NAMALWA (cell line): ENCODE measurements around the gene SCT.
"Not testable (repeated sequence)": the region's sequence is repeated elsewhere in the genome, so short reads cannot be mapped to it uniquely, and the experiment has no call there.

Source experiments
- DNase-seq: peaks from one replicate; pipeline ENCODE4 v3.0.0-alpha.2; 2015; ENCODE audit warnings: low spot score

The SCT gene, protein sequence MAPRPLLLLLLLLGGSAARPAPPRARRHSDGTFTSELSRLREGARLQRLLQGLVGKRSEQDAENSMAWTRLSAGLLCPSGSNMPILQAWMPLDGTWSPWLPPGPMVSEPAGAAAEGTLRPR

GRCh38 chr11:626475-627307 is at the start of gene SCT:
SCT (minus strand) TSS chr11:627181; CDS start chr11:627143, 38 bp downstream.
- DNase-seq, result no peak

DNA sequence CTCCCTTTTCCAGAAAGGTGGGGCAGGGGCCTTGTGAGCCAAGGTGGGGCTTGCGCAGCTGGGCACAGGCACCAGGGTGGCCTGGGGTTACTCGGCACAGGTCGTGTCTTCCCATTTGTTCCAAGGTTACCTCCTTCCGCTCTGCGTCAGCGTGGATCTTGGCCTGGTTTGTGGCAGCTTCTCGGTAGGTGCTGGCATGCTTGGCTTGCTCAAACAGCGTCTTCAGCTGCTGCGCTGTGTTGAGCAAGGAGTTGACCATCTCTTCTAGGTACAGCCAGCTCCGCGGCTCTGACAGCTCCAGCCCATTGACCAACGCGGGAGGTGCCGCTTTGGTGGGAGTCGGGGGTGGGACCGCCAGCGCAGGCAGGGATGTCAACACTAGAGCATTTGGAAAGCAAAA is 47.4 kb upstream of the SCT start:
- DNase-seq, result no peak

DNA sequence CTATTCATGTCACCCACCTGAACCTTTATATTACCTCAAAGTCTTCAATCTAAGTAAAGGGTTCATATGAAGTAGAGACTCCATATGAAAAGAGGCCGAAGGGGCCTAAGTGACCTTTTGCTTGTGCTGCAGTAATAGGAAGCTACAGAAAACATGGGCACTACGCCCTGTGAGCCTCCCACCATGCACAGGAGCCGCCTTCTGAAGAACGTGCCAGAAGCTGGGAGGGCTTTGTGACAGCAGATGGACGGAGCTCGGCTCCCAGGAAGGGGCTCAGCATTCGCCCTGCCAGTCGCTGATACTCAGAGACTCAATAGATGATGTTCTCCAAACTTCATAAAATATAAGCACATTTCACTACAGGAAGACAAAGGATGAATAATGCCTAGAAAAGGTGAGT is 46.9 kb upstream of the SCT start:
- no peak for DNase-seq

DNA sequence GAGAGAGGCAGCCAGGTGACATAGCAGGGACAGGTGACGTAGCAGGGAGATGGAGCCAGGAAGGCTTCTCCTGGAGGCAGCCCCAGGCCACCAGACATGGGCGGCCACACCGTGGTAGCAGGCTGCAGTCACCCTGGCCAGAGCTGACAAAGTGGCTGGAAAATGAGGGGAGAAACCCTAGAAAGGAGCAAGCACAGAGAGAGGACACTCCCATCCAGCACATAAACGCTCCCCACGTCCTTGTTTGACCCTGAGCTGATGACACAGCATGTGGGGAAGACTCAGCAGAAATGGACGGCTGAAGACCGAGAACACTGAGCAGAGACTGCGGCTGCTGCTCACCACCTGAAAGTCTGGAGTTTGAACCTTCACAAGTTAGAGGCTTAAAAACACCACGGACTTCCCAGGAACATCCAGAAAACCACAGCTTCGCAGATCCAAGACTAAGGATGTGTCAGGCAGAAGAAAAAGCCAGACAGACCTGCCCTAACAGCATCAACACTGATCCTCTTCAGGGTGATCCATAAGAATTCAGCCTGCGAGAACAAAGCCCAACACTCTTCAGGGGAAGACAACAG is 38.8 kb upstream of the SCT start:
- no peak for DNase-seq

DNA sequence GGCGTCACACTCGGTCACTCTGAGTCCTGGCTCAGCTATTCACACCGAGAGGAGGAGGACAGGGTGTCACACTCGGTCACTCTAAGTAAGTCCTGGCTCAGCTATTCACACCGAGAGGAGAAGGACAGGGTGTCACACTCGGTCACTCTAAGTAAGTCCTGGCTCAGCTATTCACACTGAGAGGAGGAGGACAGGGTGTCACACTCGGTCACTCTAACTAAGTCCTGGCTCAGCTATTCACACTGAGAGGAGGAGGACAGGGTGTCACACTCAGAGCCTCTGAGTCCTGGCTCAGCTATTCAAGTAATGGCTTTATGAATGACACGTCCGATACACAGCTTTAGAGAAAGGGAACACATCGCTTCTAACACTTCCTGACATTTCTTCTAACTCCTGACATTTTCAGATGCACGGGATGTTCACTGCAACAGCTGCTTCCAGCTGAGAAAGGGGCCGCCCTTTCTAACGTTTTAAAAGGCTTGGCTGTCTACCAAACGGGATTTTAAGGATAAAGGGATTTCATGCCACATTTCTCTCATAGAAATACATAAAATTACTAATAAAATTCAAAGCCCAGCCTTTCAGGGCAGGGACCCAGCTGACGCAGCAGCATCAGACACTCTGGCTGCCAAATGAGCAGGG is 38.2 kb upstream of the SCT start:
- DNase-seq, result no peak

- peak; percentile 58 for DNase-seq
These were observed 35.8 kb upstream of the SCT start for GRCh38 chr11:662689-663274.

DNA sequence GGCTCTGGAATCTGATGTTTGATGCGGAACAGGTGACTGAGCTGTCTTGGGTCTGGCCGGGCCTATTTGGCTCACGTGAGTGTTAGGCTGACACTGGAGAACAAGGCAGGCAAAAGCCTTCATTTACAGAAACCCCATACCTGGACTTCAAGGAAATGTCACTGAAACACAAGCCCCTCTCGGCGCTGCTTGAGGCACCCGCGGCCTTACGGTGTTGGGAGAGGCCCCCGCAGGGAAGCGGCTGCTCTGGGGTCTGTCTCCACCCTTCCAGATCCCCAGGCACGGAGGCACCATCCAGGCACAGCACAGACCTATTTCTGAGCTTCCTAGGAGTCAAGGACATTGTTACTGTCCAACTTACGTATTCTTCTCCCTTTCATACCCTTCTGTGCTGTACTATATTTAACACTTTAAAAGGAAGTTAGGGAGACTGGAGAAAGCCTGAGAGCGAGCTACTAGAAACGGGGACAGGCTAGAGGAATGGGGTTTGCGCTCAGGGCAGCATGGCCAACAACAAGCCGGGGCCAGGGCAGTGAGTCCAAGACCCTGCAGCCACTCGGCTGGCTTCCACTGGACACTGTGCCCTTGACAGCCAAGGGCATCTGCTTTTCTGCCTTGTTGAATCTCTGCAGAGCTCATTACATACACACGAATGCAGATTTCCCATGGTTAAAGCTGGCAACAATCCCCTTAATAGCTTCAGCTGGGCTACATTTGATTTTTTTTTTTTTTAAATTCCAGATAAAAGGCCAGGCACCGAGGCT is 33.9 kb upstream of the SCT start:
- no peak for DNase-seq

GRCh38 chr11:660281-660680 is 33.3 kb upstream of the SCT start:
- no peak for DNase-seq

GRCh38 chr11:659532-660085 is 32.6 kb upstream of the SCT start:
- no peak for DNase-seq

DNA sequence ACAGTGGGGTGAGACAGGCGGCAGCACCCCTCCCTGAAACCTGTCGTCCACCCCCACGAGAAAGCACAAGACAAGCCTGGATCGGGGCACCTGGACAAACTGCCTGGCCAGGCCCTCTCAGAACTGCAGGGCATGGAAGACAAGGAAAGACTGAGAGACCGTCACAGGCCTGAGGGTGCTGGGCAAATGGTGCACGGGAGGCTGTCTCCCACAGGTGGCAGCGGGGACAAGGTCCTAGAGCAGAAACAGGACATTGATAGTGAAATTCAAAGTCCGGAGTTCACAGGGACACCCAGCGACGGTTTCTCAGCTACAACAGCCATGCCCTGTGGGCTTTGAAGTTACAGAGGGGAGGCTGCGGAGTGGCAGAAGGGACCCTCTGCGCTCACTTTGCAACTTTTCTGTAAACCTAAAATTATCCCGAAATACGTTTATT is 30.7 kb upstream of the SCT start:
- no peak for DNase-seq

DNA sequence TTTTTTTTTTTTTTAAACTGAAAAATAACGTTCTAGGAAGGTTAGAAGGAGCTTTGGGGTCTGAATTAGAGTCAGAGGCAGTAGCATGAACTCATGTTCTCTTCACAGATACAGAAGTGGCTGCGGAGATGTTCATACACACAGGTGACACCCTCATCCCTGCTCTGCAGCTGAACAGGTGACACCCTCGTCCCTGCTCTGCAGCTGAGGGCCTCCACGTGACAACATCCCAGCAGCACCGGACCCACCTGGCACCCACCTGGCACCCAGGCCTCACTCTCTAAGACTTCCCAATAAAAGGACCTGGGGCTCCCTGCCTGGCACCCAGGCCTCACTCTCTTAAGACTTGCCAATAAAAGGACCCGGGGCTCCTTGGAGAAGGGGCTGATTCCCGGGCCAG is 29.9 kb upstream of the SCT start:
- DNase-seq, result no peak

DNA sequence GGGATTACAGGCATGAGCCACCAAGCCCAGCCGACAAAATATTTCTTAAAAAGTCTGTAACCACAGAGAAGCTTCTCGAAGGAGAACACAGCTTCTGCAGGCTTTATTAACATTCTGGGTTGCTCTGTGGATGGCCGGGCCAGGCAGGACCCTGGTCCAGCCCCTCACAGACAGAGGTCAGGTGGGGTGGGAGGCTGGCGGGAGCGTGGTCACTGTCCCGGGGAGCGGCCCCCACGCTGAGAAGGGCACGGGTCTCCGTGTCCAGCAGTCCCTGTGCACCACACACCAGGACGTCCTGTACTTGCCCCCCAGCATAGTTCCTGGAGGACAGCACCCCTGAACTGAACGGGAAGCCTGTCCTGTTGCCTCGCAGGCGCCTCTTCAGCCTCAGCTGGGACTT is 29.4 kb upstream of the SCT start:
- DNase-seq, result no peak

DNA sequence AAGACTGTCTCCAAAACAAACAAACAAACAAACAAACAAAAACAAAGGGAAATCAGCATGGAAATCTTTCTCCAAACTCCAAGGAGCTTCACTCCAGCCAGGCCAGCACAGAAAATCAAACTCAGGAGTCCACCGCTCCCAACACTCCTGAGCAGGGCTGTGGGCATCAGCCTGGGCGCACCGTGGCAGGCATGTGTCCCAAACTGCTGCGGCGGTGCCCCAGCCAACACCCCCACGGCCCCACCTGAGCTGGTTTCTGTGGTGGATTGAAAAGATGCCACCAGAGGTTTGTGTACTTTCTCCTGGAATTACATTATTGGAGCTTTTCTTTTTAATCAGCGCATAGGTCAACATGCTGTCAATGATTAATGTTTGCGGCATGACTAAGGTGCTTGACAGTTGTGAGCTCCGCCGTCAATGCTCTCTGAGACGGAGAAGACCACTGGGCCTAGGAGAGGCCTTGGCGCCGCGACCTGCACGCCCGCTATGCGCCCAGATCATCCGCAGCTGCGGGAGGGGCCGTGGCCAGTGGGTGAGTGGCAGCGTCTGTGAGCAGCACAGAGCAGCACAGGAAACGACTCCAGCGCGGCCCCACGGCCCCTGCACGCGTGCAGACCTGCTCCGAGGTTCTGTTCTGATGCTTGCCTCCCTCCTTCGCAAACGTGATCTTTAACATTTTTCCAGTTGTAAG is 28.2 kb upstream of the SCT start:
- DNase-seq, result no peak

- DNase-seq, result not testable (repeated sequence)
These were observed 27.5 kb upstream of the SCT start for GRCh38 chr11:654444-654843.

DNA sequence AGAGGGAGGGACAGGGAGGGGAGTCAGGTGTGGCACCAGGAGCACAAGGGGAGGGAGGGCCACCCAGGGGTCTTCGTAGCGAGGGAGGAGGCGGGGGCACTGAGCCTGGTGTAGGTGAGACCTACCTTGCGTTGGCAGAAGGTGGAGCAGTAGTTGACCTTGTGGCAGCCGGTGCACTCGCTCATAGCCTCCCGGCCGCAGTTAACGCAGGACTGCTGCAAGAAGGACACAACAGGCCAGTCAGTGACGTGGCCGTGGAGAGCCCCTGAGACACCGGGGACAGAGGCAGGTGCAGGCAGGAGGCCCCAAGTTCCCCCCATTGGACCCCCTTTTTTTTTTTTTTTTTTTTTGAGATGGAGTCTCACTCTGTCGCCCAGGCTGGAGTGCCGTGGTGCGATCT is 26.9 kb upstream of the SCT start:
- no peak for DNase-seq

DNA sequence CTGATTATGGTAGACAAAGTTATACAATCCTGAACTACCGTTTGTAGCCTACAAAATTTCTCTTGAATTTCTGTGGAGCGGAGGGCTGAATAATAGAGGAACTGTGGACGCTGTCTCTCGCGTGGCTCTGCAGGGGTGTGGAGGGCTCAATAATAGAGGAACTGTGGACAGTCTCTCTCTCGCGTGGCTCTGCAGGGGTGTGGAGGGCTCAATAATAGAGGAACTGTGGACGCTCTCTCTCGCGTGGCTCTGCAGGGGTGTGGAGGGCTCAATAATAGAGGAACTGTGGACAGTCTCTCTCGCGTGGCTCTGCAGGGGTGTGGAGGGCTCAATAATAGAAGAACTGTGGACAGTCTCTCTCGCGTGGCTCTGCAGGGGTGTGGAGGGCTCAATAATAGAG is 26.2 kb upstream of the SCT start:
- not testable (repeated sequence) for DNase-seq

DNA sequence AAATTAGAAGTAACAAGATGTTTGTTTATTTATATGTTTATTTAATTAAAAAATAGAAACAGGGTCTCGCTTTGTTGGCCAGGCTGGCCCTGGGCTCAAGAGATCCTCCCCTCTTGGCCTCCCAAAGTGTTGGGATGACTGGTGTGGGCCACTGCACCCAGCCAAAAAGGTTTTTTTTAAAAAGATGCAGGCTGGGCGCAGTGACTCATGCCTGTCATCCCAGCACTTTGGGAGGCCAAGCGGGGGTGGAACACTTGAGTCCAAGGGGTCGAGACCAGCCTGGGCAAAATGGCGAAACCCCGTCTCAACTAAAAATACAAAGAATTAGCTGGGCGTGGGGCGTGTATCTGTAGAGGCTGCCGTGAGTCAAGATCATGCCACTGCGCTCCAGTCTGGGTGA is 23.5 kb upstream of the SCT start:
- no peak for DNase-seq

DNA sequence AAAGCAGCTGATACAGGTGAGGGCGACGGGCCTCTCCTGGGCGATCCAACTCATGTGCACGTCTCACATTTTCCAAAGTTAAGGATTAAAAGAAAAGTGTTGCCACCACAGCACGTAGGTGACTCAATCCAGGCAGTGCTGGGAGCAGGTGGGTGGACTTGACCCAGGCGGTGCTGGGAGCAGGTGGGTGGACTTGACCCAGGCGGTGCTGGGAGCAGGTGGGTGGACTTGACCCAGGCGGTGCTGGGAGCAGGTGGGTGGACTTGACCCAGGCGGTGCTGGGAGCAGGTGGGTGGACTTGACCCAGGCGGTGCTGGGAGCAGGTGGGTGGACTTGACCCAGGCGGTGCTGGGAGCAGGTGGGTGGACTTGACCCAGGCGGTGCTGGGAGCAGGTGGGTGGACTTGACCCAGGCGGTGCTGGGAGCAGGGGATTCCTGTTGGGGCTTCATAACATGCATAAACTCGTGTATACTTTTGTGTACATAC is 20.7 kb upstream of the SCT start:
- DNase-seq, result not testable (repeated sequence)

DNA sequence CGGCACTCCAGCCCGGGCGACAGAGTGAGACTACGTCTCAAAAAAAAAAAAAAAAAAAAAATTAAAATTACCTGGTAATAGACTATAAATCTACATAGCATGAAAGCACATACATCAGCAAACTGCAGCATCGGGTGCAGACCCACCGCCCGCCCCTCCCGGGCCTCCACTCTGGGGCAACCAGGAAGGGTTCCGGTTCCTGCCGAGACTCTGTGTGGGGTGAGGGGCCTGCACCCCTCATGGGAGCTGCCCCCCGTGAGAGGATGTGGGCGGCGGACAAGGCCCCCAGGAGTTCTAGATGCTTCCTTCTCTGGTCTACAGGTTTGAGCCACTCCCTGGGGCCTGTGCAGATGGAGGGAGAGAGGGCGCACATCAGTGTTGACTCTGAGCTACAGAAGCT is 19.2 kb upstream of the SCT start:
- no peak for DNase-seq

GRCh38 chr11:645536-645935 is 18.6 kb upstream of the SCT start:
- DNase-seq, result no peak
